RKO (cell line): ENCODE results near the gene FBXW5.

ENCODE experiments used
- DNase-seq: peaks from one replicate; pipeline ENCODE4 v3.0.0-alpha.2; 2016; ENCODE audit warnings: low spot score

The FBXW5 gene

GRCh38 chr9:136978073-136978864 is 33.7 kb upstream of the FBXW5 start:
- DNase-seq: peak; percentile 35

- no peak for DNase-seq
These were observed 33.1 kb upstream of the FBXW5 start for GRCh38 chr9:136977649-136978072.

GRCh38 chr9:136977223-136977622 is 32.7 kb upstream of the FBXW5 start, which contains the start of gene PTGDS:
Gene PTGDS (plus strand): TSS chr9:136977504. CDS start chr9:136977579, 75 bp downstream.
- DNase-seq: no peak

GRCh38 chr9:136975644-136976043 is 31.1 kb upstream of the FBXW5 start:
- DNase-seq: no peak

GRCh38 chr9:136974817-136975535 is 30.4 kb upstream of the FBXW5 start:
- no peak for DNase-seq

- no peak for DNase-seq
These were observed 29.4 kb upstream of the FBXW5 start for GRCh38 chr9:136973618-136974617.

- no peak for DNase-seq
These were observed 28.2 kb upstream of the FBXW5 start for GRCh38 chr9:136972743-136973142.

- no peak for DNase-seq
These were observed 27.8 kb upstream of the FBXW5 start for GRCh38 chr9:136972335-136972734.

GRCh38 chr9:136971746-136972145 is 27.2 kb upstream of the FBXW5 start:
- DNase-seq: no peak

GRCh38 chr9:136970361-136970760 is 25.8 kb upstream of the FBXW5 start:
- no peak for DNase-seq

GRCh38 chr9:136969774-136970173 is 25.2 kb upstream of the FBXW5 start:
- no peak for DNase-seq

- DNase-seq: no peak
These were observed 24.6 kb upstream of the FBXW5 start for GRCh38 chr9:136969150-136969549.

- DNase-seq: no peak
These were observed 24.0 kb upstream of the FBXW5 start for GRCh38 chr9:136968333-136969127.

- DNase-seq: no peak
These were observed 21.4 kb upstream of the FBXW5 start for GRCh38 chr9:136965771-136966484.

GRCh38 chr9:136964833-136965422 is 20.4 kb upstream of the FBXW5 start:
- no peak for DNase-seq

GRCh38 chr9:136964171-136964689 is 19.7 kb upstream of the FBXW5 start:
- DNase-seq: no peak

- DNase-seq: no peak
These were observed 19.2 kb upstream of the FBXW5 start for GRCh38 chr9:136963751-136964150.

GRCh38 chr9:136963341-136963740 is 18.8 kb upstream of the FBXW5 start:
- DNase-seq: no peak

- no peak for DNase-seq
These were observed 18.2 kb upstream of the FBXW5 start for GRCh38 chr9:136962701-136963248.

- no peak for DNase-seq
These were observed 17.6 kb upstream of the FBXW5 start for GRCh38 chr9:136962163-136962562.
